H1 (cell line): Measurements from ENCODE around the gene SAP30L.

Experiments used
- HDAC2 ChIP-seq, 2 experiments: fragments of 300-600 bp in 1 of 2; sonication (generic) in 1 of 2; IDR thresholded peaks; 2 replicates each; pipeline ENCODE4 v1.6.1; 2011 to 2012; ENCODE audit warnings: low read depth in 2 of 2, low read length in 2 of 2, mild to moderate bottlenecking in 2 of 2, moderate library complexity in 2 of 2, borderline replicate concordance in 1 of 2, inconsistent platforms in 1 of 2
- JUND ChIP-seq: IDR thresholded peaks from 2 replicates; pipeline ENCODE4 v1.6.1; 2011; ENCODE audit warnings: mild to moderate bottlenecking, improper control_type of control experiment, low read length
- KDM5A ChIP-seq: fragments of 200-600 bp; IDR thresholded peaks from 2 replicates; pipeline ENCODE4 v1.7.1; 2012; ENCODE audit warnings: mild to moderate bottlenecking, low read length, inconsistent platforms, mixed read lengths
- POLR2A ChIP-seq, 2 experiments: IDR thresholded peaks; 1 replicate in 1 of 2; 2 replicates in 1 of 2; pipeline ENCODE4 v1.6.1; 2011; ENCODE audit warnings: low read depth in 2 of 2, low read length in 2 of 2, mild to moderate bottlenecking in 2 of 2; ENCODE audit errors: control extremely low read depth in 1 of 2
- POLR2AphosphoS5 ChIP-seq: IDR thresholded peaks from 2 replicates; pipeline ENCODE4 v1.6.1; 2011; ENCODE audit warnings: low read depth, low read length
- RBBP5 ChIP-seq: IDR thresholded peaks from 2 replicates; pipeline ENCODE4 v1.7.1; 2012; ENCODE audit warnings: low read depth, mild to moderate bottlenecking, inconsistent platforms, low read length, moderate library complexity, borderline replicate concordance
- TAF1 ChIP-seq: IDR thresholded peaks from 2 replicates; pipeline ENCODE4 v1.6.1; 2011; ENCODE audit warnings: mild to moderate bottlenecking, low read depth, low read length
- TF ChIP-seq, protein P1 (sequence below), 3 experiments: IDR thresholded peaks; 1 replicate in 2 of 3; 2 replicates in 1 of 3; pipeline versions ENCODE4 v1.5.1 to v1.6.1; 2011; ENCODE audit warnings: low read length in 3 of 3, mild to moderate bottlenecking in 3 of 3, inconsistent platforms in 2 of 3, low read depth in 1 of 3, moderate library complexity in 1 of 3; ENCODE audit not compliant: insufficient read depth in 1 of 3; ENCODE audit errors: control extremely low read depth in 1 of 3

- TF ChIP-seq, protein P1, sequence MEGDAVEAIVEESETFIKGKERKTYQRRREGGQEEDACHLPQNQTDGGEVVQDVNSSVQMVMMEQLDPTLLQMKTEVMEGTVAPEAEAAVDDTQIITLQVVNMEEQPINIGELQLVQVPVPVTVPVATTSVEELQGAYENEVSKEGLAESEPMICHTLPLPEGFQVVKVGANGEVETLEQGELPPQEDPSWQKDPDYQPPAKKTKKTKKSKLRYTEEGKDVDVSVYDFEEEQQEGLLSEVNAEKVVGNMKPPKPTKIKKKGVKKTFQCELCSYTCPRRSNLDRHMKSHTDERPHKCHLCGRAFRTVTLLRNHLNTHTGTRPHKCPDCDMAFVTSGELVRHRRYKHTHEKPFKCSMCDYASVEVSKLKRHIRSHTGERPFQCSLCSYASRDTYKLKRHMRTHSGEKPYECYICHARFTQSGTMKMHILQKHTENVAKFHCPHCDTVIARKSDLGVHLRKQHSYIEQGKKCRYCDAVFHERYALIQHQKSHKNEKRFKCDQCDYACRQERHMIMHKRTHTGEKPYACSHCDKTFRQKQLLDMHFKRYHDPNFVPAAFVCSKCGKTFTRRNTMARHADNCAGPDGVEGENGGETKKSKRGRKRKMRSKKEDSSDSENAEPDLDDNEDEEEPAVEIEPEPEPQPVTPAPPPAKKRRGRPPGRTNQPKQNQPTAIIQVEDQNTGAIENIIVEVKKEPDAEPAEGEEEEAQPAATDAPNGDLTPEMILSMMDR (IDR thresholded peaks at IDR 0.05; ENCODE audit: control extremely low read depth in 1 of 3, insufficient read depth in 1 of 3, low read depth in 1 of 3, low read length in 3 of 3), result no peak
- TF ChIP-seq JUND (no peak), POLR2AphosphoS5 (no peak), POLR2A (IDR thresholded peaks at IDR 0.05; ENCODE audit: control extremely low read depth in 1 of 2, low read depth in 2 of 2, low read length in 2 of 2) (no peak), KDM5A (no peak), TAF1 (no peak), RBBP5 (no peak), HDAC2 (IDR thresholded peaks at IDR 0.05; ENCODE audit: borderline replicate concordance in 1 of 2, low read depth in 2 of 2, low read length in 2 of 2) (no peak)
Measured at GRCh38 chr5:154485850-154486426, 40.1 kb downstream of the SAP30L start.
